Activated naive CD4-positive, alpha-beta T cell treated with anti-CD3 and anti-CD28 coated beads for 36 hours (primary cell): ENCODE results near the gene GRIN2D. TPM values are rescaled to one million over a fixed set of nuclear protein-coding genes. Genes with fewer than 3 reads are reported as not detected.

Experiments
- CTCF ChIA-PET: fragments of 350-600 bp; sonication (Branson Sonifier 250); formaldehyde crosslinking; loops from one replicate; lab custom pipeline; 2021; ENCODE audit warnings: antibody characterized with exemption; lab: Charles Lee
- DNase-seq: peaks from one replicate; pipeline ENCODE4 v3.0.0-alpha.2; 2020
- H3K27ac Mint-ChIP-seq: one replicate; pipeline ENCODE4 v1.8.0; 2021; ENCODE audit warnings: mild to moderate bottlenecking, mixed read lengths
- H3K27me3 Mint-ChIP-seq: one replicate; pipeline ENCODE4 v1.8.0; 2021; ENCODE audit warnings: low read depth, mixed read lengths
- H3K36me3 Mint-ChIP-seq: one replicate; pipeline ENCODE4 v1.8.0; 2021; ENCODE audit warnings: low read depth, mixed read lengths
- H3K4me1 Mint-ChIP-seq: one replicate; pipeline ENCODE4 v1.8.0; 2021; ENCODE audit warnings: low read depth, mixed read lengths
- H3K4me3 Mint-ChIP-seq: one replicate; pipeline ENCODE4 v1.8.0; 2021; ENCODE audit warnings: mild to moderate bottlenecking, moderate library complexity, mixed read lengths
- H3K9me3 Mint-ChIP-seq: one replicate; pipeline ENCODE4 v1.8.0; 2021; ENCODE audit warnings: mixed read lengths
- intact Hi-C: fragments of 100-400 bp; cut with micrococcal nuclease; formaldehyde crosslinking; loops from one replicate; pipeline ENCODE4 v1.15.1; 2023
- total RNA-seq, 2 experiments: library from RNA; stranded (reverse); gene quantifications; one replicate each; pipeline ENCODE4 v1.2.3, GENCODE V29; 2021

The GRIN2D gene
- total RNA-seq, 2 experiments from 2014 or later, result 0.05 to 0.07 TPM

GRCh38 chr19:48424694-48425219 is 31.3 kb downstream of the GRIN2D start:
- H3K27me3 Mint-ChIP-seq, result no peaks in the 10 kb centered on the region
- no peak overlapping the region for H3K27ac Mint-ChIP-seq
- no peaks in the 10 kb centered on the region for H3K36me3 Mint-ChIP-seq
- no peak overlapping the region for H3K4me3 Mint-ChIP-seq
- CTCF ChIA-PET, result no interaction called here
- DNase-seq, result no peak
- intact Hi-C loops, result no loop called here
- no peaks in the 10 kb centered on the region for H3K9me3 Mint-ChIP-seq
- peaks cover 5% of the 10 kb centered on the region for H3K4me1 Mint-ChIP-seq

GRCh38 chr19:48428670-48429069 is 35.2 kb downstream of the GRIN2D start:
- intact Hi-C loops, result no loop called here
- no peak for DNase-seq
- peaks cover 5% of the 10 kb centered on the region for H3K4me1 Mint-ChIP-seq
- H3K27me3 Mint-ChIP-seq, result no peaks in the 10 kb centered on the region
- H3K27ac Mint-ChIP-seq, result no peak overlapping the region
- no peaks in the 10 kb centered on the region for H3K36me3 Mint-ChIP-seq
- H3K9me3 Mint-ChIP-seq, result no peaks in the 10 kb centered on the region
- H3K4me3 Mint-ChIP-seq, result no peak overlapping the region
- CTCF ChIA-PET, result interaction anchor here (1.7 kb wide), 1 partner anchor 61 kb away, joined by 4 read pairs; no protein-coding TSS in a partner anchor

GRCh38 chr19:48433337-48433736 is 39.9 kb downstream of the GRIN2D start:
- intact Hi-C loops, result no loop called here
- Mint-ChIP-seq H3K27me3 (peaks cover 7% of the 10 kb centered on the region), H3K36me3 (no peaks in the 10 kb centered on the region), H3K4me3 (no peak overlapping the region), H3K4me1 (no peaks in the 10 kb centered on the region), H3K27ac (no peak overlapping the region), H3K9me3 (no peaks in the 10 kb centered on the region)
- no peak for DNase-seq
- CTCF ChIA-PET, result interaction anchor here (1.2 kb wide), 1 partner anchor 16 kb away, joined by 3 read pairs; no protein-coding TSS in a partner anchor

GRCh38 chr19:48436586-48436985 is 43.1 kb downstream of the GRIN2D start:
- intact Hi-C loops, result no loop called here
- DNase-seq, result no peak
- H3K4me1 Mint-ChIP-seq, result no peaks in the 10 kb centered on the region
- H3K9me3 Mint-ChIP-seq, result no peaks in the 10 kb centered on the region
- no peaks in the 10 kb centered on the region for H3K36me3 Mint-ChIP-seq
- CTCF ChIA-PET, result no interaction called here
- H3K4me3 Mint-ChIP-seq, result no peak overlapping the region
- peaks cover 13% of the 10 kb centered on the region for H3K27me3 Mint-ChIP-seq
- H3K27ac Mint-ChIP-seq, result no peak overlapping the region

GRCh38 chr19:48441360-48442050 is 48.0 kb downstream of the GRIN2D start:
- intact Hi-C loops, result no loop called here
- no peak for DNase-seq
- H3K36me3 Mint-ChIP-seq, result peaks cover 7% of the 10 kb centered on the region
- CTCF ChIA-PET, result interaction anchor here (0.7 kb wide), 1 partner anchor 37 kb away, joined by 3 read pairs; no protein-coding TSS in a partner anchor
- H3K4me1 Mint-ChIP-seq, result peaks cover 16% of the 10 kb centered on the region
- H3K27ac Mint-ChIP-seq, result no peak overlapping the region
- H3K27me3 Mint-ChIP-seq, result peaks cover 22% of the 10 kb centered on the region
- no peak overlapping the region for H3K4me3 Mint-ChIP-seq
- H3K9me3 Mint-ChIP-seq, result no peaks in the 10 kb centered on the region

GRCh38 chr19:48442116-48443035 is 48.9 kb downstream of the GRIN2D start:
- Mint-ChIP-seq H3K4me3 (peak overlapping the region; percentile 15), H3K4me1 (peaks cover 21% of the 10 kb centered on the region), H3K27ac (no peak overlapping the region), H3K36me3 (peaks cover 11% of the 10 kb centered on the region), H3K27me3 (peaks cover 21% of the 10 kb centered on the region), H3K9me3 (no peaks in the 10 kb centered on the region)
- intact Hi-C loops, result no loop called here
- no peak for DNase-seq
- CTCF ChIA-PET, result no interaction called here

GRCh38 chr19:48443256-48443655 is 49.8 kb downstream of the GRIN2D start:
- DNase-seq, result no peak
- H3K9me3 Mint-ChIP-seq, result no peaks in the 10 kb centered on the region
- H3K4me3 Mint-ChIP-seq, result no peak overlapping the region
- CTCF ChIA-PET, result no interaction called here
- peaks cover 28% of the 10 kb centered on the region for H3K4me1 Mint-ChIP-seq
- H3K27me3 Mint-ChIP-seq, result peaks cover 21% of the 10 kb centered on the region
- intact Hi-C loops, result no loop called here
- H3K27ac Mint-ChIP-seq, result no peak overlapping the region
- H3K36me3 Mint-ChIP-seq, result peaks cover 19% of the 10 kb centered on the region

Other genes starting within 250 kb of the GRIN2D start
- gene LIG1, start 223.3 kb upstream of the GRIN2D start, total RNA-seq, result 100 to 1,000 TPM; 187 to 195 TPM
- 1 to 10 TPM; 6.1 to 6.7 TPM for gene ZSWIM9, start 223.0 kb upstream of the GRIN2D start, total RNA-seq
- 100 to 1,000 TPM in 1 of 2 experiments, 10 to 100 TPM in 1; 99.8 to 104 TPM for gene CARD8, start 137.8 kb upstream of the GRIN2D start, total RNA-seq
- gene ZNF114, start 123.6 kb upstream of the GRIN2D start, total RNA-seq, result not detected
- gene EMP3, start 68.1 kb upstream of the GRIN2D start, total RNA-seq, result 100 to 1,000 TPM; 110 to 113 TPM
- gene TMEM143, start 29.7 kb upstream of the GRIN2D start, total RNA-seq, result 10 to 100 TPM; 23.9 to 24.1 TPM
- under 1 TPM; 0.50 to 0.52 TPM for gene SYNGR4, start 29.3 kb upstream of the GRIN2D start, total RNA-seq
- gene KDELR1, start 2.1 kb upstream of the GRIN2D start, total RNA-seq, result 10 to 100 TPM; 81.5 to 83.8 TPM
- 10 to 100 TPM; 32.4 to 36.0 TPM for gene GRWD1, start 52.3 kb downstream of the GRIN2D start, total RNA-seq
- gene KCNJ14, start 61.9 kb downstream of the GRIN2D start, total RNA-seq, result 1 to 10 TPM; 1.7 to 1.8 TPM
- 10 to 100 TPM; 36.7 to 38.0 TPM for gene CYTH2, start 75.7 kb downstream of the GRIN2D start, total RNA-seq
- 1 to 10 TPM; 2.3 to 2.6 TPM for gene LMTK3, start 118.2 kb downstream of the GRIN2D start, total RNA-seq
- gene SULT2B1, start 158.5 kb downstream of the GRIN2D start, total RNA-seq, result not detected
- gene SPACA4, start 213.1 kb downstream of the GRIN2D start, total RNA-seq, result not detected
- gene FAM83E, start 221.4 kb downstream of the GRIN2D start, total RNA-seq, result 1 to 10 TPM; 2.0 TPM
- 1,000 to 10,000 TPM; 2,373 to 2,473 TPM for gene RPL18, start 225.5 kb downstream of the GRIN2D start, total RNA-seq
- gene SPHK2, start 225.8 kb downstream of the GRIN2D start, total RNA-seq, result 10 to 100 TPM; 20.1 to 20.6 TPM
- 1 to 10 TPM; 7.8 to 9.7 TPM for gene DBP, start 243.7 kb downstream of the GRIN2D start, total RNA-seq